ENCODE results near the gene ZSCAN16.
"Not testable (repeated sequence)": the region's sequence is repeated elsewhere in the genome, so short reads cannot be mapped to it uniquely, and the experiment has no call there.

Gene ZSCAN16

GRCh38 chr6:28124350-28124970, at the start of gene ZSCAN16:
Gene ZSCAN16, plus strand, starts transcription at chr6:28124609. Its CDS starts 835 bp downstream, at chr6:28125444.
- DNase-seq (ENCODE audit: low spot score), result peak; percentile 79

GRCh38 chr6:28078050-28078449, 46.4 kb upstream of the ZSCAN16 start:
- no peak for DNase-seq (ENCODE audit: low spot score)

DNA sequence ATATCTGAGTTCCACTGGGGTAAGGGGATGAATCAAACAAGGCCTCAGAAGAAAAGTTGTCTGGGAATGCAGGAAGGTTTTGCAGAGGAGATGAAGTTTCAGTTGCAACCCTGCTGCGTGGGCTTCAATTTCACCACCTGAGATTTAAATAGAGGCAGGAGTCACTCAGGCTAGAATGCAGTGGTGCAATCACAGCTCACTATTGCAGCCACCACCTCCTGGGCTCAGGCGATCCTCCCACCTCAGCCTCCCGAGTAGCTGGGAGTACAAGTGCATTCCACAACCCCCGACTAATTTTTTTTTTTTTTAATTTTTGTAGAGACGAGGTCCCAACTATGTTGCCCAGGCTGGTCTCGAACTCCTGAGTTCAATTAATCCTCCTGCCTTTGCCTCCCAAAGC, 45.6 kb upstream of the ZSCAN16 start:
- no peak for DNase-seq (ENCODE audit: low spot score)

GRCh38 chr6:28080381-28080630, 44.1 kb upstream of the ZSCAN16 start, which contains the start of gene ZNF165:
Gene ZNF165, plus strand, starts transcription at chr6:28080568. Its CDS starts 4,913 bp downstream, at chr6:28085481.
- DNase-seq (ENCODE audit: low spot score), result not testable (repeated sequence)

DNA sequence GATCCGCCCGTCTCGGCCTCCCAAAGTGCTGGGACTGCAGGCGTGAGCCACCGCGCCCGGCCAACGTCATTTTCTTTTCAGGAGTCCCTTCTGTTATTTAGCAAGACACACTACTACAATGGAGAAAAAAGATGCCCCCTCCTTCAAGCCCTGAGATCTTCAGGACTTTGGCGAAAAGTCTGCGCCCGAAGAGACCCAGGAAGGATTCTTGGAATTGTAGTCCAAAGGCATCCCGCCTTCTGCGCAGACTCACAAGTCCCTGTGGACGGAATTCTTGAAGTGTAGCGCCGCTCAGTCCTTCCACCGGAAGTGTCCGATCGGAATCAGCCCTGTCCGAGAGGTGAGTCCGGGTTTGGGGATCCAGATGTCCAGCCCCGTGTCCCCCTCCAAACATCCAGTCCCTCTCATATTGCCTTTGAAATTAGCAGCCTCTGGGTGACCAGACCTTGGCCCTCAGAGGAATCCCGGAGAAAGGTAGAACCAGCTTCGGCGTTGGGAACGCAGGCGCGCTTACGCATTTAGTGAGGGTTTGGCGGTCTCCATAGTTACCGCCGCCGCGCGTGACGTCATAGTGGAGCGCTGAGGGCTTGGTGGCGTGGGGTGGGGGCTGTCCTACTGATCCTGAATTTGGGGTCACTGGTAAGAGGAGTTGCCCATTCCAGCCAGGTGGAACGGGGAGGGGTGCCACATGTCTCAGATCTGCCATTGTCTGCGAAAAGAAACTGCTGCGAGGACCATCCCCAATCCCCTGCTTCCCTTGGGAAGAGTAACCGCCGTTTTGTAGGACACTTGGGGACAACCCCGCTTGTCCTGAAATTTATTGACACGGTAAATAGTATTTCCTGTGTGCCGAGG, 43.6 kb upstream of the ZSCAN16 start:
- peak; percentile 83 for DNase-seq (ENCODE audit: low spot score)

GRCh38 chr6:28081486-28081751, 43.0 kb upstream of the ZSCAN16 start:
- DNase-seq (ENCODE audit: low spot score), result peak; percentile 46

DNA sequence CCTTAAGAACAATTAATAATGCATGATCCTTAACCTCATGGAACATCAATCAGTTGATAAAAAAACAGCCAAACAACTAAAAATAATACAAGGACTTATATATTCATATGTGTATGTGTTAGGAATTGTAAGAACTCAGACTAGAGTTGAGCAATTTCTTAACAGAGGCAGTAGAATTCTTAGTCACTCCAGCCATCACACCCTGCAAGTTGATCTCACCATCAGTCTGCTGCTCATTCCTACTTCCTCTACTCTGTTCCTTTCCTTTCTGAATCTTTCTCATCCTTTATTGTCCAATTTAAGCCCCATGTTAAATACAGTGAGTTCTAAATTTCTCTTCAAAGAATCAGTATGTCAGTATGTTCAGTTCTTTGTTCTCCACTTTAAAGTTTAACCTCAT, 41.5 kb upstream of the ZSCAN16 start:
- no peak for DNase-seq (ENCODE audit: low spot score)

DNA sequence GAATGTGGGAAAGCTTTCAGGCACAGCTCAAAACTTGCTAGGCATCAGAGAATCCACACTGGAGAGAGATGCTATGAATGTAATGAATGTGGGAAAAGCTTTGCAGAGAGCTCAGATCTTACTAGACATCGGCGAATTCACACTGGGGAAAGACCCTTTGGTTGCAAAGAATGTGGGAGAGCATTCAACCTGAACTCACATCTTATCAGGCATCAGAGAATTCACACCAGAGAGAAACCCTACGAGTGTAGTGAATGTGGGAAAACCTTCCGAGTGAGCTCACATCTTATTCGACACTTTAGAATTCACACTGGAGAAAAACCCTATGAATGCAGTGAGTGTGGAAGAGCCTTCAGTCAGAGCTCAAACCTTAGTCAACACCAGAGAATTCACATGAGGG, 35.4 kb upstream of the ZSCAN16 start:
- no peak for DNase-seq (ENCODE audit: low spot score)

GRCh38 chr6:28090917-28091586, 33.4 kb upstream of the ZSCAN16 start:
- DNase-seq (ENCODE audit: low spot score), result no peak

DNA sequence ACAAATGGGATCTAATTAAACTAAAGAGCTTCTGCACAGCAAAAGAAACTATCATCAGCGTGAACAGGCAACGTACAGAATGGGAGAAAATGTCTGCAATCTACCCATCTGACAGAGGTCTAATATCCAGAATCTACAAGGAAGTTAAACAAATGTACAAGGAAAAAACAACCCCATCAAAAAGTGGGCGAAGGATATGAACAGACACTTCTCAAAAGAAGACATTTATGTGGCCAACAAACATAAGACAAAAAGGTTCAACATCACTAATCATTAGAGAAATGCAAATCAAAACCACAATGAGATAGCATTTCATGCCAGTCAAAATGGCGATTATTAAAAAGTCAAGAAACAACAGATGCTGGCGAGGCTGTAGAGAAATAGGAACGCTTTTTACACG, 22.2 kb upstream of the ZSCAN16 start:
- DNase-seq (ENCODE audit: low spot score), result not testable (repeated sequence)

GRCh38 chr6:28102699-28103098, 21.7 kb upstream of the ZSCAN16 start:
- DNase-seq (ENCODE audit: low spot score), result not testable (repeated sequence)

DNA sequence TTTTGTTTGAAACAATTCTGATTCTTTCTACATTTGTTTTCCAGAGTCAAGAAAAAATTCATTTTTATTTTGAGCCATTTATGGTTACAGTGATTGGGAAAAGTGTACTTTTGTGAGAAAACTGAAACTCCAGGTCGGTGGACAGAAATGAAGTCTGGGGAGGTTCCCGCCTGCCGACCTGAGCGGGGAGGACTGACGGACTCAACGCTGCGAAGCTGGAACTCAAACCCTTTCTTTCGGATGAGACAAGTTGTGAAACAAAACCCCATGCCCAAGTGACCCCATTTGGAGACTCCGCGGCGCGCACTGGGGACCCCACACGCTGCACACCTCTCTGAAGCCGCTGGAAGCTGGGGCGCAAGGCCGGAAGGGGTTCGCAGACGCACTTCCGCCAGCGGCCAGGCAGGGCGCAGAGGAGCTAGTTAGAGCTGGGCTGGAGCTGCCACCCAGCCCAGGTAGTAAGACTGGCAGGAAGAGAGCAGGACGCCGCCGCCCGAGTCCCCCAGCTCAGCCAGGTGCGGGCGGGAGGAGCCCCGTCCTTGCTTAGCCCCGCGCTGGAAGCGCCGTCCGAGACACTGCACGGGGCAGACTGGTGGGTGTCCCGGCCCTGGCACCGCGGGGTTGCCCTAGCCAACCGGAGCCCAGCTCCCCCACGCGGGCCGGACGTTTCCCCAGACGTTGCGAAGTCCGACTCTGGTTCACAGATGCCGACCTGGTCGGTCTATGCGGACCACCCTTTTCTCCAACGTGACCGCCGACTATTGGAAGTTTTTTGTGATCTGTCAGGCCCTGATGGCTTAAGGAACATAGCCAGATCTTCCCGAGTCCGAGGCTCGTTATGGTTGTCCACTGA, 19.8 kb upstream of the ZSCAN16 start:
- peak; percentile 91 for DNase-seq (ENCODE audit: low spot score)

- DNase-seq (ENCODE audit: low spot score), result peak; percentile 47
Measured at GRCh38 chr6:28105245-28105639, 19.2 kb upstream of the ZSCAN16 start.

GRCh38 chr6:28107506-28107905, 16.9 kb upstream of the ZSCAN16 start:
- DNase-seq (ENCODE audit: low spot score), result no peak

GRCh38 chr6:28111964-28112363, 12.4 kb upstream of the ZSCAN16 start:
- DNase-seq (ENCODE audit: low spot score), result no peak

GRCh38 chr6:28115799-28116198, 8.6 kb upstream of the ZSCAN16 start:
- DNase-seq (ENCODE audit: low spot score), result no peak

DNA sequence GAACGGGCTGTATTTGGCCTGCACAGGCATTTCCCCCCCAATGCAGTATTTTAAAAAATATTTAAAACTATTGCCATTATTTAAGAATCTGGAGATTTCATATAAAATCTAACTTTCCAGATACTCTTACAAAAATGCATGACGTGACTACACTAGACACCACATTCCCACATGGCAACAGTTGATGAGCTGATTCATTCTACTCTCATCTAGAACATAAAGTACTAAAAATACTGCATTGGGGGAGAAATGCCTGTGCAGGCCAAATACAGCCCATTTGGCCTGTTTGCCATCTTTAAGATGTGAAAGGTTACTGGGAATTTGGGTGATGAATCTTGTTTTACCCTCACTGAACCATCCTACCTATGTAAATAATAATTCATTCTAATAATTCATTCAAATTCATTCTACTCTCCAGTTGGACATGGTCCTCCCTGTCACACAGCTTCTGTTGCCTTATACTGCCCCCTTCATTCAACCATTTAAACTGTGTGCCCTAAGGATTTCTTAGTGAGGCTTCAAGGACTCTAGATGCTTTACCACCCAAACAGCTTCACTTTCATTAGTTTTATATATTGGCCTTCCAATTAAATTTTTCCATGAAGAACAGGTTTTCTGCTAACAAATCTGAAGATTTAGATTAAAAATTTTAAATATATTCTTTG, 6.9 kb upstream of the ZSCAN16 start:
- no peak for DNase-seq (ENCODE audit: low spot score)

- no peak for DNase-seq (ENCODE audit: low spot score)
Measured at GRCh38 chr6:28118217-28118616, 6.2 kb upstream of the ZSCAN16 start.

DNA sequence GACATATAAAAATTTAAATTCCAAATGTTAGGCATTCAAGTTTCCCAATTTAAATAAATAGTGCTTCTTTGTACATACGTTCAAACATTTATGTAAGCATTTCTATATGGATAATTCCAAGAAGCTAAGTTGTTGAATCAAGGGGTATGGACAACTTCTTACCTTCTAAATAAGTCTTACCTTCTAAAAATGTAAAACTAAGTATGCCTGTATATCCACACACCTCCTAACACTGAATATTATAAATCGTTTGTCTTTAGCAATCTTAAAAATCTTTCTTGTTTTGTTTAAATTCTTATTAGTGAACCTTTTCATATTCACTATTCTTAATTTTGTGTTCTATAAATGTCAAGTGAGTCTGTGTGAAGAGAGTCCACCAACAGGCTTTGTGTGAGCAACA, 2.5 kb upstream of the ZSCAN16 start:
- DNase-seq (ENCODE audit: low spot score), result no peak

DNA sequence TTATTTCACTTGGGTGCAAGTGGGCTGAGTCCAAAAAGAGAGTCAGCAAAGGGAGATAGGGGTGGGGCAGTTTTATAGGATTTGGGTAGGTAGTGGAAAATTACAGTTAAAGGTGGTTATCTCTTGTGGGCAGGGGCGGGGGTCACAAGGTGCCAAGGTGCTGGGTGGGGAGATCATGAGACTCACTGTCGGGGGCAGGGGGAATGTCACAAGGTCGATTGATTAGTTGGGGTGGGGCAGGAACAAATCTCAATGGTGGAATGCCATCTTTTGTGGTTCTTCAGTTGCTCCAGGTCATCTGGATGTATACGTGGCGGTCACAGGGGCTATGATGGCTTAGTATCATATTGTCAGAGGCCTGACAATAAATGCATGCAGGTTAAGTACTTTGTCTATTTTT, 2.1 kb upstream of the ZSCAN16 start:
- not testable (repeated sequence) for DNase-seq (ENCODE audit: low spot score)

- peak; percentile 22 for DNase-seq (ENCODE audit: low spot score)
Measured at GRCh38 chr6:28124971-28125353, 553 bp downstream of the ZSCAN16 start.

GRCh38 chr6:28125401-28125800, 992 bp downstream of the ZSCAN16 start:
- DNase-seq (ENCODE audit: low spot score), result no peak

Measured in germinal center (tissue), 1 donor.